Measurements from ENCODE around the gene ARL17A.
"Not testable (repeated sequence)": the region's sequence is repeated elsewhere in the genome, so short reads cannot be mapped to it uniquely, and the experiment has no call there.

ARL17A gene

DNA sequence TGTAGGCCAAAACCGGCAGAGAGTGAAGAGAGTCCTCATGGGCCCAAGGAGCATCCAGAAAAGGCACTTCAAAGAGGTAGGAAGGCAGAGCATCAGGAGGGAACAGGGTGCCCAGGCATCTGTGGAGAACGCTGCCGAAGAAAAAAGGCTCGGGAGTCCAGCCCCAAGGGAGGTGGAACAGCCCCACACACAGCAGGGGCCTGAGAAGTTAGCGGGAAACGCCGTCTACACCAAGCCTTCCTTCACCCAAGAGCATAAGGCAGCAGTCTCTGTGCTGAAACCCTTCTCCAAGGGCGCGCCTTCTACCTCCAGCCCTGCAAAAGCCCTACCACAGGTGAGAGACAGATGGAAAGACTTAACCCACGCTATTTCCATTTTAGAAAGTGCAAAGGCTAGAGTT, 30.9 kb downstream of the ARL17A start:
- DNase-seq (ENCODE audit: low spot score), result not testable (repeated sequence)

DNA sequence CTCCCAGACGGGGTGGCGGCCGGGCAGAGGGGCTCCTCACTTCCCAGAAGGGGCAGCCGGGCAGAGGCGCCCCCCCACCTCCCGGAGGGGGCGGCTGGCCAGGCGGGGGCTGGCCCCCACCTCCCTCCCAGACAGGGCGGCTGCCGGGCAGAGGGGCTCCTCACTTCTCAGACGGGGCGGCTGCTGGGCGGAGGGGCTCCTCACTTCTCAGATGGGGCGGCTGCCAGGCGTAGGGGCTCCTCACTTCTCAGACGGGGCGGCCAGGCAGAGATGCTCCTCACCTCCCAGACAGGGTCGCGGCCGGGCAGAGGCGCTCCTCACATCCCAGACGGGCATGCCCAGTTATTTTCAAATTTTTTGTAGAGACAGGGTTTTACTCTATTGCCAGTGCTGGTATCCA, 44.8 kb downstream of the ARL17A start:
- not testable (repeated sequence) for DNase-seq (ENCODE audit: low spot score)

DNA sequence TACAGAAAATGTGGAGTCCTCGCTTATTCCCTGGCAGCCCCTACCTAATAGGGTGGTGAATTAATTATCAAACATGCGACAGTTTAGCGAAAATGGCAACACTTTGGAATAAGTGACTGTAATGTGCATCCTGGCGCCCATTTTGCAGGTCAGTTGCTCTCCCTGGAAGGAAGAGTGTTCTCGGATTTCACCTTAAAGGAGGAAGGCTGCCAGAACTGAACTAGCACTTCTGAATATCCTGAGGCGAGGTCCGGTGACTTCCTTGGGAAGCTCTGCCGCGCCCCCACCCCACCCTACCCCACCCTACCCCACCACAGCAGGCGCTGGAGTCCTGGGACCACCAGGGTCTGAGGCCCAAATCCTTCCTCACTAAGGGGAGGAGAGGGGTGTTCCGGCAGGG, 67.3 kb downstream of the ARL17A start, which contains the start of gene LRRC37A2:
LRRC37A2 (plus strand) TSS at position 301 of the 400 bp plus-strand sequence. CDS start 245 bp downstream, outside the sequence.
- not testable (repeated sequence) for DNase-seq (ENCODE audit: low spot score)

DNA sequence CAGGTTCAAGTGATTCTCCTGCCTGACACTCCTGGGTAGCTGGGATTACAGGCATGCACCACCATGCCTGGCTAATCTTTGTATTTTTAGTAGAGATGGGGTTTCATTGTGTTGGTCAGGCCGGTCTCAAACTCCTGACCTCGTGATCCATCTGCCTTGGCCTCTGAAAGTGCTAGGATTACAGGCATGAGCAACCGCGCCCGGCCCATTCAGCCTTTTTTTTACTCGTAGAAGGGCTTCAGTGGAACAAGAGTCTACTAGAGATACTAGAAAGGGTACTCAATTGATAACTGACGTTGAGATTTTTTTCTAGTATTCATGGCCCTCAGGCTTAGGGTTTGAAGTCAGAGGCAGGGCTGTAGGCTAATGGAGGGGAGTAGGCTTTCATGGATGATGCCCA, 73.6 kb downstream of the ARL17A start:
- DNase-seq (ENCODE audit: low spot score), result not testable (repeated sequence)

DNA sequence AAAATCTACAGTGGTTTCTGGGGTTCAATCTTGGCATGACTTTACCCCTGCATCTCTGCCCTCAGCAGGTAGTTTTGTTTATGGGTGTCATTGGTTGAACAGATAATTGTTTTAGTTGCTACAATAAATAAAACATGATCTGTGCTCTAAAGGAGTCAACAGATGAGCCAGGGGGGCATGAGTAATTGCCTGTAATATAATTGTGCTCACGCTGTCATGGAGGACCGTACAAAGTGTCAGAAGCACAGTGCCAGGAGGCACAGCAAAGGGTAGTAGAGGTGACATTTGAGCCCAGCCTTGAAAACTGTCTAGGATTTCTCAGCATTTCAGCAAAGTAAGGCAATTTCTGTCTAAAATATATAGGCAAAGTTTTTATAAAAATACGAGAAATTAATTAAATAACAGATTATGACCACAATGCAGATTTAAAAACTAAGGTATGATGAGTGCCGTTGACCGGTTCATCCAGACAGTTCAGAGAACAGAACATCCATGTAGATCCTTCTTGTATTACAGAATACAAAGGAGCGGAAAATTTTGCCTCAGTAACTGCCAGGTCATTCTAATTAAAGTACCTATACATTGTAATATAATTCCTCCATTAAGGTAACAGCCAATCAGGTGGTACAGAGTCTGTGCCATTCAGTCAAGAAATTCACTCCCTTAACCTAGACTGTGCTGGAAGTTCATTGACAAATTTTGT, 79.9 kb downstream of the ARL17A start:
- not testable (repeated sequence) for DNase-seq (ENCODE audit: low spot score)

DNA sequence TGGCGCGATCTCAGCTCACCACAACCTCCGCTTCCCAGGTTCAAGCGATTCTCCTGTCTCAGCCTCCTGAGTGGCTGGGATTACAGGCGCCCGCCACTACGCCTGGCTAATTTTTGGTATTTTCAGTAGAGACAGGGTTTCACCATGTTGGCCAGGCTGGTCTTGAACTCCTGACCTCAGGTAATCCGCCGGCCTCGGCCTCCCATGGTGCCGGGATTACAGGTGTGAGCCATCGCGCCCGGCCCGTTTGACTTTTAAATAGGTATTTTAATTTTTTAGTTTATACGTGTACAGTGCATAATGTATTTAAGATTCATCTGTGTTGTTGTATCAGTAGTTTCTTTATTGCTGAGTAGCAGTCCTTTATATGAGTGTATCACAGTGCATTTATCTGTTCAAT, 87.5 kb downstream of the ARL17A start:
- DNase-seq (ENCODE audit: low spot score), result not testable (repeated sequence)

DNA sequence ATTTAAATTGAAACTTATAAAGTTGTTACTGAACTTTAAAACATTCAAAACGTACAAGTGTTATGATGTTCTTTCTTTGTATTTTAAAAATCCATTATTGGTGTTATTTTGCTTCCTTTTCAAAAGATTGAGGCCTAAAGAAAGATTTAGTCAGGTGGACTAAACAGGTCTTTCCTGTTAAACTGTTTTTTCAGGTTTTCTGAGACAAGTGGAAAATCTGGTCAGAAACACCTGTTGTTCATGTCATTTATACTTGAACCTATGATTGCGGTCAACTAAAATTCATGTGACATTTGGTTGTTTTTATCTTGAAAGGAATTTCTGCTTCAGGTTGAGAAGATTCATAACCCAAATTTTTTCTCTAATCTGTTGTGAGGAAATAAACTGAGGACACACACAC, 98.2 kb downstream of the ARL17A start:
- DNase-seq (ENCODE audit: low spot score), result not testable (repeated sequence)

DNA sequence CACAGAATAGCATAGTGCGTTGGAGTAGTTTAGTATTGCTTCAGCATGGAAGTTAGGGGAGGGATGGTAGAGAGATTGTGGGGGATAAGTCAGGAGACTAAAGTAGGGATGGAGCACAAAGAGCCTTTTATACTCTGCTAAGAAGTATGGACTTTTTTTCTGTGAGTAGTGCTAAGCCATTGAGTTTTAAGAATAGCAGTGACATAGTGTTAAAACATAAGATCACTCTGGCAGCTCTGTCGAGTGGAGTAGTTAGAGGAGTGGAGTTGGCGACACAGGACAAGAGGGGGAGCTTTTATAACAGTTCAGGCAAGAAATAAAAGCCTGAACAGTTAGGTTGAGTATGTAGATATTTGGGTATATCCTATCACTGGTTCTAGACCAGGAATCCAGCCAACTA, 100.7 kb downstream of the ARL17A start:
- not testable (repeated sequence) for DNase-seq (ENCODE audit: low spot score)

DNA sequence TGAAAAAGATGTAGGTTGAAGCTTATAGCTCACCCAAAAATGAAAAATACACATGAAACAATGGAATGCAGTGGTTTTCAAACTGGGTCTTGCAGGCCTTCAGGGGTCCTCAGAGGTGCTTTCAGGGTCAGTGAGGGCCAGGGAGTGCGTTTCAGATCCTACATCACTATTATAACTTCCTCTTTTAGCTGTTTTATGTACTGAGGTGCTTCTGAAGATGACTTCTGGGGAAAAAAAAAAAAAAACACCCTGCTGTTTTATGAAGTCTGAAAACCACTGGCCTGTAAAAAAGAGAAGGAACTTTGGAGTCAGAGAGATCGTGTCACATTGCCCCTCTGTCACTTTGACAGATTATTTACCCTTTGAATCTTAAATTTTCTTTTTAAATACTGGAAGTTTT, 103.9 kb downstream of the ARL17A start:
- not testable (repeated sequence) for DNase-seq (ENCODE audit: low spot score)

DNA sequence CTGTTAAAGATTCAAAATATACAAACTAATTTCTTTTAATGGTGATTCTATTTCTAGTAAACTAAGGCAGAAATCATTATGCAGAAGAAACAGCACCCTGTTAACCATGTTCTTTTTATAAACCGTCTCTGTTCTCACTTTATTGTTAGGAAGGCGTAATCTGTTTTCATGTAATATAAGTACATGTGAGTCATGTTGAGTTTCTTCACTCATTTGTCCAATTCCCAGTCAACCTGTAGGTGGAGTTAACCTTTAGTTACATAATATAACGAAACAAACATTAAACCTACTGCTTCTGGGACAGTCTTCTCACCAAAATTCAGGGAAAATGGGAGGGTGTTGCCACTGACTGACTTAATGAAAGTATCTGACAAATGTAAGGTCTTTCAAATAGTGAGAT, 105.0 kb downstream of the ARL17A start:
- DNase-seq (ENCODE audit: low spot score), result not testable (repeated sequence)

DNA sequence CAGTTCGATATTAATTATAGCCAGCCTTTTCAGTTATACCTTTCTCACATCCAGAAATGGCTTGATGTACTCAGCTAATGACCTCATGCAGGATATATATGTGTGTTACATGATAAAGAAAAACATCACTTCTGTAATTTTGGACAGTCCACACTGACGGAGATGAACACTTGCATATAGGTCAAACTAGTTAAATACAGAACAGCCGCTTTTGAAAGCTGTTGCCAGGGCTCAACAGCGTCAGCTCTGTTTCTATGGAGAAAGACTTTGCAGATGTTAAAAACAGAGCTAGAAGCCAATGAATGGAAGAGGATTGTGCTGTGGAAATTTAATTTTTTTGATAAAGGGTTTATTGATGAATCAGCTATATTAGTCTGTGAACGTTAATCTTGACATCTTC, 111.9 kb downstream of the ARL17A start:
- DNase-seq (ENCODE audit: low spot score), result not testable (repeated sequence)

Measured in cerebellar cortex (tissue), 1 donor.